ENCODE results near the gene NF1. TPM values are rescaled to one million over a fixed set of nuclear protein-coding genes. Genes with fewer than 3 reads are reported as not detected.

NF1 gene
- total and polyA plus RNA-seq, 5 donors = 7.2 to 60.8 (median 46.1) TPM

GRCh38 chr17:31425282-31426040, 330.7 kb downstream of the NF1 start:
- H3K9me3 ChIP-seq (ENCODE audit: control insufficient read depth, low read length) = no peaks in the 10 kb centered on the region
- H3K4me1 ChIP-seq (ENCODE audit: control insufficient read depth, insufficient read depth, low read length) = peaks cover 2% of the 10 kb centered on the region
- DNase-seq (peak; percentile 65 to 82 (median 79)), ATAC-seq (peak; percentile 54 to 60)
- no peak overlapping the region for H3K4me3 ChIP-seq (ENCODE audit: low read length)
- 25% methylated on average over 17 of the region's 17 CpGs for WGBS
- intact Hi-C loops (cut with DNase I) = no loop called here
- no peak overlapping the region for H3K27ac ChIP-seq (ENCODE audit: low read length)
- H3K27me3 ChIP-seq (ENCODE audit: control insufficient read depth, insufficient read depth) = no peaks in the 10 kb centered on the region

Small RNA genes lying within 50 kb of the gene (microRNA-seq; reads per million reads assigned to microRNA genes)
- gene MIR4733 = 0.84 to 2.1 reads per million in 2 donors

Other genes with a start within 250 kb of the NF1 start
- 10 to 100 TPM; 11.7 to 14.0 (median 12.0) TPM for gene TEFM, start 188.7 kb upstream of the NF1 start, total RNA-seq
- gene TEFM, start 188.7 kb upstream of the NF1 start, polyA plus RNA-seq = 14.6 TPM
- 10 to 100 TPM in 3 of 4 donors, 1 to 10 TPM in 1; 8.2 to 14.4 (median 11.1) TPM for gene ADAP2, start 173.0 kb upstream of the NF1 start, total RNA-seq
- gene ADAP2, start 173.0 kb upstream of the NF1 start, polyA plus RNA-seq = 3.1 TPM
- 10 to 100 TPM in 2 of 4 donors, 1 to 10 TPM in 2; 7.7 to 10.4 (median 9.7) TPM for gene RNF135, start 123.9 kb upstream of the NF1 start, total RNA-seq
- gene RNF135, start 123.9 kb upstream of the NF1 start, polyA plus RNA-seq = 6.6 TPM
- gene OMG, start 202.3 kb downstream of the NF1 start, total RNA-seq = not detected
- 0.14 TPM for gene OMG, start 202.3 kb downstream of the NF1 start, polyA plus RNA-seq
- gene EVI2B, start 219.1 kb downstream of the NF1 start, total RNA-seq = 10 to 100 TPM in 1 of 4 donors, 1 to 10 TPM in 3; 2.5 to 10.4 (median 5.7) TPM
- gene EVI2B, start 219.1 kb downstream of the NF1 start, polyA plus RNA-seq = 2.0 TPM
- gene EVI2A, start 226.6 kb downstream of the NF1 start, total RNA-seq = 1 to 10 TPM; 3.0 to 6.9 (median 4.2) TPM
- gene EVI2A, start 226.6 kb downstream of the NF1 start, polyA plus RNA-seq = 2.2 TPM

All from right cardiac atrium (tissue), 5 donors.